Effector memory CD8-positive, alpha-beta T cell (primary cell): ENCODE results near the gene ZNF2.

ENCODE experiments used
- ATAC-seq: fragments of 150-1000 bp; cut with Tn5 transposase; replicated peaks from 2 replicates; pipeline ENCODE4 v1.10.0; 2021; ENCODE audit warnings: mild to moderate bottlenecking, moderate library complexity
- DNase-seq, 3 experiments: peaks; one replicate each; pipeline ENCODE4 v3.0.0; 2021
- H3K27ac Mint-ChIP-seq, 2 donors: one replicate each; pipeline ENCODE4 v1.8.0; 2022; ENCODE audit warnings: mild to moderate bottlenecking in 2 of 2, mixed read lengths in 2 of 2, moderate library complexity in 2 of 2
- H3K27me3 Mint-ChIP-seq, 2 donors: one replicate each; pipeline ENCODE4 v1.8.0; 2022; ENCODE audit warnings: mixed read lengths in 2 of 2
- H3K36me3 Mint-ChIP-seq: one replicate; pipeline ENCODE4 v1.8.0; 2022; ENCODE audit warnings: mild to moderate bottlenecking, moderate library complexity, mixed read lengths; ENCODE audit not compliant: insufficient read depth
- H3K4me1 Mint-ChIP-seq, 2 donors: one replicate each; pipeline ENCODE4 v1.8.0; 2022; ENCODE audit warnings: low read depth in 2 of 2, mixed read lengths in 2 of 2
- H3K4me3 Mint-ChIP-seq, 2 donors: one replicate each; pipeline ENCODE4 v1.8.0; 2022; ENCODE audit warnings: mild to moderate bottlenecking in 2 of 2, mixed read lengths in 2 of 2, moderate library complexity in 2 of 2
- H3K9me3 Mint-ChIP-seq, 2 donors: one replicate each; pipeline ENCODE4 v1.8.0; 2022; ENCODE audit warnings: mixed read lengths in 2 of 2
- total RNA-seq, 9 experiments: gene quantifications; one replicate each; lab custom pipeline; 2026; lab: John Stamatoyannopoulos, UW

ZNF2 gene
- total RNA-seq = 2.3 to 13.4 (median 8.3) reads per million in 9 experiments

DNA sequence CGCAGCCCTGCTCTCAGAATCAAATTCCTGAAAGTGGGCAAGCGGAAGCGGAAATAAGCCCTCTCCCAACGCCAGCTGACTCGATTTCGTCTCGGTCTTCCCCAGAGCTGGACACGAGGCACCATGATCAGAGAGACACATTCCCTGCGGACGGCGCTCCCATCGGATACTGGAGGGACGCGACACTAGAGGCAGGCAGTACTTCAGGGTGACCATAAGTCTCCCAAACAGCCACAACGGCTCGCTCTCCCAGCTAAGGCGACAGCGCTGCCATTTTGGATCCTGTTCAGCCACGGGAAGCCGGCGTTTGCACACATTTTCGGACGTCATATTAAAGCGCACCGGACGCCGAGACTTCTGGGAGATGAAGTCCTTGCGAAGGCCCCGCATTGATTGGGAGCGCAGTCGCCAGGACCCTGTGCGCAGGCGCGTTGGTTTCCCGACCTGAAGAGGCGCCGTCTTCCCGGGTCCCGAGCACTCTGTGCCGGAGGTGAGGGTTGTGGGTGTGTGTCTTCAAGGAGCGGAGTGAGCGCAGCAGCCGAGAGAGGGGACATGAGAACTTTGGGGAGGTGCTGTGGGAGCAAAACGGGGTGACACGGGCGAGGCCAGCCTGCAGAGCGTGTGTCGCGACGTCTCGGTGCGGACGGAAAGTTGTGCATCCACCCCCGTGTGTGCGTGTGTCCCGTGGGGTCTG lies at the start of gene ZNF2:
Gene ZNF2 (plus strand): TSS at position 439 of the 694 bp plus-strand sequence. CDS start 10,418 bp downstream, outside the sequence.
- ATAC-seq (peak; percentile 93), DNase-seq (peak; percentile 95 to 97 (median 96))
- peak within 1 kb of the TSS; percentile 96 to 100 for H3K4me3 Mint-ChIP-seq
- peak within 1 kb of the TSS; percentile 97 to 99 for H3K27ac Mint-ChIP-seq
- H3K4me1 Mint-ChIP-seq = peaks cover 23 to 27% of the 10 kb centered on the region in 2 donors
- H3K27me3 Mint-ChIP-seq = no peaks in the 10 kb centered on the region
- H3K36me3 Mint-ChIP-seq = peaks cover 16% of the 10 kb centered on the region
- no peaks in the 10 kb centered on the region for H3K9me3 Mint-ChIP-seq

DNA sequence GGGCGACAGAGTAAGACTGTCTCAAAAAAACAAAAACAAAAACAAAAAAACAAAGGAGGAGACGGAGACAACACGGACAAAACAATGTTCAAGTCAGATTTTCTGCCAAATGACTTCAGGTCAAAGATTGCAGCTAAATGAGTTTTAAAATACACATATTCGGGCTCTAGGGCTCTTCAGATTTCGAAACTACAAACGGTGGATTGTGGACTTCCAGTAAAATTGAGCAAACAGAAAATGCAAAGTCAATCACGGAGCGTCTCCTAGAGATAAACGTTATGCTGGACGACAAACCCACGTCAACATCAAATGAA lies 44.6 kb upstream of the ZNF2 start:
- Mint-ChIP-seq H3K27me3 (no peaks in the 10 kb centered on the region), H3K9me3 (no peaks in the 10 kb centered on the region), H3K4me1 (peaks cover 36 to 43% of the 10 kb centered on the region in 2 donors), H3K4me3 (peak overlapping the region; percentile 95), H3K27ac (peak overlapping the region; percentile 95 to 97), H3K36me3 (peaks cover 18% of the 10 kb centered on the region)
- ATAC-seq = no peak
- DNase-seq = no peak

DNA sequence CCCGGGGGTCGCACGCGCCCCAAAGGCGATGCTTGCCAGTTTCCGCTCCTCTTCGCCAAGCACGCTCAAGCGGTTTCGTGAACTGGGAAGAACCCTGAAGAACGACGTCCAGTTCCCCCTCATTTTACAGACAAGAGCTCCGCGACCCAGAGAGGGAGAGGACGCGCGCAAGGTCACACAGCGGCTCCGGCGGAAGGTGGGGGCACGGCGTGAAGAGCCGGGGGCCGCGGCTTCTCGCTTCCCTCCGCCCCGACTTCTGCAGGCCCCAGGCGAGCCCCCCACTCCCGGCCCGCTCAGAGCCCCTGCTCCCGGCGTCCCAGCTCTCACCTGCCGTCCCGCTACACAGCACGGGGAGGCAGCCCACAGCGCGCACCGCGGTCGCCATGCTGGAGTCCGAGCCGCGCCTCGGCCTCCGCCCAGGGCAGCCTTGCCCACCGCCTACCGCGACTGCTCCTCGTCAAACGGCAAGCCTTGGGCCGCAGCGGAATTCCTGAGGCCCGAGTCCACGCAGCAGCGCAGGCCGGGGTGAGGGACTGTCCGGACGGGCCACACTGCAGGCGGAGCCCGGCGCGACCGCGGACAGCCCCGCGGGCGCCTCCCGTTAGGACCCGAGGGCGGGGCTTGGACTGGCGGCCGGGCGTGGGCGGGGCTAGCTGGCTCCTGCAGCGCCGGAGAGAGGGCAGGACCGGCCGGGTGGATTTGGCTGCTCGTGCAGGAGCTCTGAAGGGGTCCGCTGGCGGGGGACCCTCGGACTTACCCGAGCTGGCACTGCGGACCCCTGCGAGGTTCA lies 44.0 kb upstream of the ZNF2 start, which contains the start of gene MRPS5:
Gene MRPS5 (minus strand): TSS at position 402 of the 790 bp plus-strand sequence. CDS start 17 bp downstream, at position 385.
- H3K4me3 Mint-ChIP-seq = peak within 1 kb of the TSS; percentile 95
- ATAC-seq = peak; percentile 88
- no peaks in the 10 kb centered on the region for H3K9me3 Mint-ChIP-seq
- peaks cover 36 to 43% of the 10 kb centered on the region in 2 donors for H3K4me1 Mint-ChIP-seq
- peak; percentile 86 to 89 (median 87) for DNase-seq
- peaks cover 13% of the 10 kb centered on the region for H3K36me3 Mint-ChIP-seq
- H3K27ac Mint-ChIP-seq = peak within 1 kb of the TSS; percentile 95 to 97
- no peaks in the 10 kb centered on the region for H3K27me3 Mint-ChIP-seq

DNA sequence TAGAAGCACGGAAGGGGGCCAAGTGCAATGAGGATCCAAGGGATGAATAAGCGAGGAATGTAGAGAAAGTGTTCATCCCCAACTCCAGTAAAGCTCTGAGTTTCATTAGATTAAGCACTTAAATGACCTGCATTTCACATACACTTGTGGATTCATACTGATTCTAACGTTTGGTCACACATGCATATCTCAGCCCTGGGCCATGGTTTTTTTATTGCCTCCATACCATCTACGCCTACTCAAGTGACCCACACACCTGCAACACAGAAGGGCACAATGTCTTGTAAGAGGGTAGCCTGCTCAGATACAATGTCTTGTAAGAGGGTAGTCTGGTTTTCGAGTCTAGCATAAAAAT lies 43.4 kb upstream of the ZNF2 start:
- peaks cover 36 to 43% of the 10 kb centered on the region in 2 donors for H3K4me1 Mint-ChIP-seq
- no peaks in the 10 kb centered on the region for H3K9me3 Mint-ChIP-seq
- H3K27ac Mint-ChIP-seq = peak overlapping the region; percentile 95 to 97
- H3K36me3 Mint-ChIP-seq = peaks cover 8% of the 10 kb centered on the region
- peak overlapping the region; percentile 95 for H3K4me3 Mint-ChIP-seq
- ATAC-seq = no peak
- no peak for DNase-seq
- H3K27me3 Mint-ChIP-seq = no peaks in the 10 kb centered on the region

DNA sequence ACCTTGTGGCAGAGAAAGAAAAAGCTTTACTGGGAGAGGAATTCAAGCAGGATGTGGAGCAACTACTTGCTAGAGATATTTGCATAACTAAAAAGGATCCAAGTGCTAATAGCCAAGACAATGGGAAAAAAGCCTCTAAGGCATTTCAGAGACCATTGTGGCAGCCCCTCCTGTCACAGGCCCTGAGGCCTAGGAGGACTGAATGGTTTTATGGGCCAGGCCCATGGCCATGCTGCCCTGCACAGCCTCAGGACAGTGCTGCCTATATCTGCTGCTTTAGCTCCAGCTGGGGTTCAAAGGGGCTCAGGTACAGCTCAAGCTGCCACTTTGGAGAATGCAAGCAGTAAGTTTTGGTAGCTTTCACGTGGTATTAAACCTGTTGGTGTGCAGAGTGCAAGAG lies 26.9 kb upstream of the ZNF2 start:
- Mint-ChIP-seq H3K36me3 (no peaks in the 10 kb centered on the region), H3K27ac (no peak overlapping the region), H3K4me3 (no peak overlapping the region), H3K4me1 (no peaks in the 10 kb centered on the region), H3K27me3 (no peaks in the 10 kb centered on the region), H3K9me3 (peaks cover 10 to 22% of the 10 kb centered on the region in 2 donors)
- DNase-seq = no peak
- ATAC-seq = no peak

DNA sequence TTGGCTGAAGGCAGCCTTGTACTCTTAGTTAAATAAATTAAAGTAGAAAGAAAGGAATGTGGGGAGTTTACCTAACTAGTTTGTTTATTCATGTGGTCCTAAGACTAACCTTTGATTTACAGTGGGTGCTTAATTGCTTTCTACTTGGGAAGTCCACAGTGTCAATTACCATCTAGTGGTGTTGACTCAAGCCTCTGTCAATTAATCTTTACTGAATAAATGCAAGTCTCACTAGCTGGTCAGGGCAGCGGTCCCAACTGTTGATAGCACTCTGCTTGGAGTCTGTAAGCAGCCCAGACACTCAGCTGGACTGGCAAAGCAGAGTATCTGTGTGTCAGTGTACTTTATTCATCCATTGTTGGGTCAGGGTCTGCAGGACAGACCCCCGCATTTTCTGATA lies 21.8 kb upstream of the ZNF2 start:
- Mint-ChIP-seq H3K4me3 (no peak overlapping the region), H3K27ac (no peak overlapping the region), H3K27me3 (no peaks in the 10 kb centered on the region), H3K9me3 (peaks cover 17 to 30% of the 10 kb centered on the region in 2 donors), H3K36me3 (peaks cover 2% of the 10 kb centered on the region), H3K4me1 (no peaks in the 10 kb centered on the region)
- ATAC-seq (no peak), DNase-seq (no peak)

DNA sequence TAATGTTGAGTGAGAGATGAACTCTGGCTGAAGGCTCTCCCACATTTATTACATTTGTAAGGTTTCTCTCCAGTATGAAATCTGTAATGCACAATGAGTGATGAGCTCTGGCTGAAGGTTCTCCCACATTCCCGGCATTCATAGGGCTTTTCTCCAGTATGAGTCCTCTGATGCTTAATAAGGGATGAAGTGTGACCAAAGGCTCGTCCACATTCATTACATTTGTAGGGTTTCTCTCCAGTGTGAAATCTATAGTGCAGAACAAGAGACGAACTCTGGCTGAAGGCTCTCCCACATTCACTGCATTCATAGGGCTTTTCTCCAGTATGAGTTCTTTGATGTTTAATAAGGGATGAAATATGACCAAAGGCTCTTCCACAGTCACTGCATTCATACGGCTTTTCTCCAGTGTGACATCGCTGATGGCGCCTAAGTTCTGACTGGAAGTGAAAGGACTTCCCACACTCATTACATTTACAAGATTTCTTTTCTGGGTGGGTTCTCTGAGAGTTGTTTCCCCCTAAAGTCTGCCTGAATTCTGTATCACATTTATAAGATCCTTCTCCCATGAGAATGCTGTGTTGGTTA lies 16.1 kb upstream of the ZNF2 start:
- ATAC-seq (no peak), DNase-seq (no peak)
- no peaks in the 10 kb centered on the region for H3K27me3 Mint-ChIP-seq
- H3K27ac Mint-ChIP-seq = no peak overlapping the region
- peaks cover 30 to 50% of the 10 kb centered on the region in 2 donors for H3K9me3 Mint-ChIP-seq
- H3K4me1 Mint-ChIP-seq = no peaks in the 10 kb centered on the region
- H3K4me3 Mint-ChIP-seq = no peak overlapping the region
- H3K36me3 Mint-ChIP-seq = peaks cover 14% of the 10 kb centered on the region

DNA sequence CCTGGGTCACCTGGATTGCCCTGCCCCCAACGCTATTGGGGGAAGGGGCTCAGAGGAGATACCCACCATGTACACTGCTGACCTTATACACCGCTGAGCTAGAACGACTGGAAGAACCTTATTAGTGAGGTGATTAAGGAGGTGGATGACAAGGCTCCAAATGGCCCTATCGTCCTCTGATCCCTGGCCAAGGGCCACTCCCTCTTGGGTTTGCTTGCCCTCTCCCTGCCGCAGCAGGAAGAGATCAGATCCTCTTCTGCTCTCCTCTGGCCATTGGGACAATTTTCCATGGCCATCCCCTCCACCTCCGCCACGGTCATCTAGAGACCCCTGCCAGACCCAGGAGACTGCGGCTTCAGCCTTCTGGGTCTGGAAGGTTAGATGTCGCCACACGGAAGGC lies 7.2 kb upstream of the ZNF2 start:
- ATAC-seq = no peak
- DNase-seq = no peak
- Mint-ChIP-seq H3K36me3 (peaks cover 6% of the 10 kb centered on the region), H3K27ac (peak overlapping the region in 1 of 2 donors; percentile 33), H3K9me3 (no peaks in the 10 kb centered on the region), H3K27me3 (no peaks in the 10 kb centered on the region), H3K4me3 (peak overlapping the region; percentile 89 to 92), H3K4me1 (peaks cover 14 to 18% of the 10 kb centered on the region in 2 donors)

DNA sequence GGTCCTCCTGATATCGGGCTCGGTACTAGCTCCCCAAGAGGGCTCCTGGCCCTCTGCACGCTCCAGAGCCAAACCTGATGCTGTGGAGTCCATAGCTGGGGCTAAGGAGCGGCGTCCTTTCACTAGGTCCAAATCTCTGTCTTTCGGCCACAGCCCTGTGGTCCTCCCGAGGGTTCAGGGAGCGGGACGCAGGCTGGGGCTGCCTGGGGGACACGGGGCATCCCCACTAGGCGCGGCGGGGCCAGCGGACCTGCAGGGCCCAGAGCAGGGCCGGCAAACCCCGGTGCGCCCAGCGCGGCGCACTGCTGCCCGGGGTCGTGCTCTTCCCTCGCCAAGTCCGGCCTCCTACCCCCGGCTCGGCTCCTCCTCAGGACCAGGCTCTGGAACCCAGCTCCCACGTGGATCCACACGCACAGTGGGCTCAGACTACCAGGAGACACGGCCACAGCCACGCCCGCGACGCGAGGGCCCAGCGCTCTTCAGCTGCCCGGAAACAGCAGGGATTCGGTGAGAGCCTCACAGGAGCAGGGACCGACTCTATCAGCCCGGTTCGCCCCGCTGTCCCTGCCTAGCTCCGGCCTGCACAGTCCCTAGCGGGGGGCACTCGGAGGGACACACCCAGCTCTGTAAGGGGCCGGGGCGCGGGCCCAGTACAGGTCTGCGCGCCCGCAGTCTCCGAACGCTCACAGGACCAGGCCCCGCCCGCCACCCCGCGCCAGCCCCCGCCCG lies 6.6 kb upstream of the ZNF2 start:
- DNase-seq (peak in 1 of 3 experiments; percentile 32), ATAC-seq (peak; percentile 67)
- Mint-ChIP-seq H3K27me3 (no peaks in the 10 kb centered on the region), H3K36me3 (peaks cover 3% of the 10 kb centered on the region), H3K4me1 (peaks cover 14 to 18% of the 10 kb centered on the region in 2 donors), H3K9me3 (no peaks in the 10 kb centered on the region), H3K4me3 (peak overlapping the region; percentile 89 to 92), H3K27ac (peak overlapping the region in 1 of 2 donors; percentile 69)

DNA sequence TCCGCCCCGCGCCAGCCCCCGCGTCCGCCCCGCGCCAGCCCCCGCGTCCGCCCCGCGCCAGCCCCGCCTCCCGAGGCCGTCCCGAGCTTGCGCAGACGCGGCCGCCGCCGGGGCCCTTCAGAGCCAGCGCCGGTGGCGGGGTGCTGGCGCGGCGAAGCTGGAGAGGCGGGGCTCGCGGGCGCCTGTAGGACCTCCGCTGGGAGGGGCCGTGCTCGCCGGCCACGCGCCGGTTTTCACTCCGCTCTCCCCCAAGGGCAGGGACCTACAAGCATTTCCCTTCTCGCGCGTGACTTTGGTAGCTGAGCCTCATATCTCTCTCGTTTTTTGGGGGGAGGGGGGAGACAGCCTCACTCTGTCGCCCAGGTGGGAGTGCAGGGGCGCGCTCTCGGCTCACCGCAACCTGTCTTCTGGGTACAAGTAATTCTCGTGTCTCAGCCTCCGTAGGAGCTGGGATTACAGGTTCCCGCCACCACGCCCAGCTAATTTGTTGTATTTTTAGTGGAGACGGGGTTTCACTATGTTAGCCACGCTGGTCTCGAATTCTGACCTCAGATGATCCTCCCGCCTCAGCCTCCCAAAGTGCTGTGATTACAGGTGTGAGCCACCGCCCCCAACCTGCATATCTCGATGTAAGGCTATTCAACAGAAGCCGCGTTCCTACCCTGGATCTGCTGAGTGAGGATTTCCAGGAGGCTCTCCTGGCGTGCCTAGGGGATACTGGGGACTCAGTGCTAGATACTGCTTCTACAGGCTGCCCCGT lies 5.7 kb upstream of the ZNF2 start, which contains the start of gene ZNF514:
Gene ZNF514 (minus strand): TSS at position 159 of the 760 bp plus-strand sequence. CDS start 6,595 bp downstream, outside the sequence.
- peak within 1 kb of the TSS; percentile 89 to 92 for H3K4me3 Mint-ChIP-seq
- no peaks in the 10 kb centered on the region for H3K27me3 Mint-ChIP-seq
- peaks cover 14 to 26% of the 10 kb centered on the region in 2 donors for H3K4me1 Mint-ChIP-seq
- H3K36me3 Mint-ChIP-seq = peaks cover 3% of the 10 kb centered on the region
- H3K9me3 Mint-ChIP-seq = no peaks in the 10 kb centered on the region
- DNase-seq = peak; percentile 65 to 81 (median 75)
- peak; percentile 88 for ATAC-seq
- peak within 1 kb of the TSS; percentile 72 to 94 for H3K27ac Mint-ChIP-seq

DNA sequence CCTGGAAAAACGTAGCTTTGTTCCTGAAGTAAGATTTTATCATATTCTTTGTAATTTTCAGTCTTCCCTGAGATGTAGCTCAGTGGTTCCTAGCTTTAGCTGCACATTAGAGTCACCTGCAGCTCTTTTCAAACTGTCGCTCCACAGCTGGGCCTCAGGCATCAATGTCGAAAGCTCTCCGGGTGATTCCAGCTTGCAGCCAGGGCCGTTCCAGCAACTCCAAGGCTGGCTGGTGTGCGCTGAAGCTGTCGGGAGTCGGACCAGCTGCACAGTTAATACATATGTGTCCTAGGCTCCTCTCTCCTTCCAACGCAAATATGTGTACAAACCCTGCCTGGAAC lies 609 bp upstream of the ZNF2 start:
- H3K27me3 Mint-ChIP-seq = no peaks in the 10 kb centered on the region
- H3K9me3 Mint-ChIP-seq = no peaks in the 10 kb centered on the region
- peak overlapping the region; percentile 97 to 99 for H3K27ac Mint-ChIP-seq
- H3K36me3 Mint-ChIP-seq = peaks cover 16% of the 10 kb centered on the region
- no peak for DNase-seq
- ATAC-seq = peak; percentile 3
- peak overlapping the region; percentile 96 to 100 for H3K4me3 Mint-ChIP-seq
- peaks cover 26 to 31% of the 10 kb centered on the region in 2 donors for H3K4me1 Mint-ChIP-seq

DNA sequence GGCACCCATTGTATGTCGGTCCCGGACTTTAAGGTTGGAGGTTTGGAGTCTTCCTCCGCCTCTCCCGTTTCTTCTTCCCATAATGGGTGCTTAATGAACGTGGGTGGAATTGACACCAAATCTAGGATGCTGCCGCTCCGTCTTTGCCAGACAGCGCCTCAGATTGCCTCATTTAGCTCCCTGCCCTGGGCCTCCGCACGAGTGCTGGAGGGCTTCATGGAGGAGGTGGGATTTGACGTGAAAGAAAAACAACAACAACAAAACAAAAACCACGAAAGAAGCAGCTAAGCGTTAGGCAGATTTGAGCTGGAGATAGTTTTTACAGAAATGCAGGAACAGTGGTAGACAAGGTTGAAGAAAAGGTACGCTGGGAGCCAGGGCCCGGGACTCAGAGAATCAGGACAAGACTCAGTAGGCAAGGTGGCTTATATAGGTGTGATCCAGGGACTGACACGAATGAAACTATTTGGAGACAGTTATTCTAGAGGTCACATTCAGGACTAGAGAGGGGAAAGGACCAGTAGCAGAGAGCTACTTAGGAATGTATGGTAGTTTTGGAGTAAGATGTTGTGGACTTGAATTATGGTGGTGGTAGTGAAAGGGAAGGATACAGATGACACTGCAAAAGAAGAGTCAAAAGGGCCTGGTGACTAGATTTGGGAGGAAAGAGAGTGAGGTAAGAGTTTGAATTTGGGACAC lies 605 bp downstream of the ZNF2 start:
- Mint-ChIP-seq H3K36me3 (peaks cover 16% of the 10 kb centered on the region), H3K27me3 (no peaks in the 10 kb centered on the region), H3K27ac (peak overlapping the region; percentile 97 to 99), H3K4me1 (peaks cover 23 to 27% of the 10 kb centered on the region in 2 donors), H3K9me3 (no peaks in the 10 kb centered on the region), H3K4me3 (peak overlapping the region; percentile 96 to 100)
- DNase-seq (no peak), ATAC-seq (peak; percentile 6)
